T-helper 2 cell (primary cell): ENCODE data around the gene SS18.

ENCODE experiments used
- DNase-seq, 5 experiments: peaks; one replicate each; pipeline versions ENCODE4 v3.0.0 to v3.0.0-alpha.2; 2012 to 2022

Gene SS18

GRCh38 chr18:26071725-26072124 lies 18.7 kb downstream of the SS18 start:
- no peak for DNase-seq

- DNase-seq = no peak
Observed at GRCh38 chr18:26071020-26071419, 19.4 kb downstream of the SS18 start.

GRCh38 chr18:26059357-26059756 lies 31.1 kb downstream of the SS18 start:
- no peak for DNase-seq

DNA sequence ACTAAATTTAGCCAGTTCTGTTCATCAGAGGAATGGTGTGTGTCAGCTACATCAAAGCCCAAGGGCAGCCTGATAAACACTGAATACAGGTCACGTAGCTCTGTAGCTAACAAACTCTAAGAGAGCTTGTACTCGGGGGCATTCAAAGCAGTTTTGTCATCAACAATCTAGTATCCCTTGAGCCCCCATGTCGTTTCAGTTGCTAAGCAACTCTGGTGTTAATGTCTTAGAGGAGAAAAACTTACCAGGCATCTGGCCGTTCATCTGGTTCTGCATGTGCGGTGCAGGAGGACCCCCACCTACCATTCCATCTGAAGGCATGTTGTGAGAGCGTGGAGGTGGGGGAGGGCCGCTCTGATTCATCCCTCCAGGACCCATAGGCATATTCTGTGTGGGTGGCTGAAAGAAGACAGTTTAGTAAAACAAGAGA lies 33.1 kb downstream of the SS18 start:
- DNase-seq = no peak

DNA sequence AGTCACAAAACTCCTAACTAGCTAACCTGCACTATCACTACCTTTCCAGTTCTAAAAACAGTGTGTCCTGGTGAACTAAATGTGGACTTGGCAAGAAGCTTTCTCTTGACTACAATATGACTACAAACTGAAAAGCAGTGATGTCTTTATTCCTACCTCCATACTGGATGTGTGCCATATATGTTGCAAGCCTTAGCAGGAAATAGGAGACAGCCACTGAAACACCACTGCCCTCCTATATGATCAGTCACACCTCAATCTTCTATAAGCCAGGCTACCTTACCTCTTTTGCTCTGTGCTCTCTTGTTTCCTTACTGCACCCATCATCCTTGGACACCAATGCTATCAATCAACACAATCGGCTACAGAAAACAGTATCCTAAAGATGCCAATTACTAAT lies 34.1 kb downstream of the SS18 start:
- no peak for DNase-seq

- DNase-seq = no peak
Observed at GRCh38 chr18:26052505-26052904, 37.9 kb downstream of the SS18 start.

GRCh38 chr18:26051843-26052242 lies 38.6 kb downstream of the SS18 start:
- no peak for DNase-seq

DNA sequence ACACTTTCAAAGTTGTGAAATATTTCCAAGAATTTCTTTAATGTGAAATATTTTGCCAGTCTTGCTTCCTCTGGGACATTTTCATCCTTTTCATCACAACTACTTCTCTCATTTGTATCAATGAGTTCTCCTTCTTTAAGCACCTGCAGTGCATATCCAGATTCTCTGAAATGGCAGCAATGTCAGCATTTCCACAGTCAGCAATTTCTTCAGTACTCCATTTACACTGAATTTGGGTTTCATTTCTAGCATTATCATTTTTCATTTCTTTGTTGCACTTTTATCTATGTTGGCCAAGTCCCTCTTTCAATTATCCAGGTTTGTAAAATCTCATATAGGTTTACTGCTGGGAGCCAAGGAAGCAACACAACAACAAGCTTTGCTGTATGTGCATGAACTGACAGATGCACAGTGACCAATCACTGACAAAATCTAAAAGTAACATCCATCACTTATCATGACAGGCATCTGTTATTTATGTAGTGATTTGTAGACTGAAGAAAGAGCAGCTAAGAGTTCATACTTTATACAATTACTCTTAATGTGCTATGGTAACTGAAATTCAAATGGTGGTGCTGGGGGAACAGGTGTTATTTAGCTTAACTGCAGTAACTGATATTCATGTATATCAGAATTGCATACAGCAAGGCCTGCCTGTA lies 43.9 kb downstream of the SS18 start:
- DNase-seq = peak in 1 of 5 experiments; percentile 5

DNA sequence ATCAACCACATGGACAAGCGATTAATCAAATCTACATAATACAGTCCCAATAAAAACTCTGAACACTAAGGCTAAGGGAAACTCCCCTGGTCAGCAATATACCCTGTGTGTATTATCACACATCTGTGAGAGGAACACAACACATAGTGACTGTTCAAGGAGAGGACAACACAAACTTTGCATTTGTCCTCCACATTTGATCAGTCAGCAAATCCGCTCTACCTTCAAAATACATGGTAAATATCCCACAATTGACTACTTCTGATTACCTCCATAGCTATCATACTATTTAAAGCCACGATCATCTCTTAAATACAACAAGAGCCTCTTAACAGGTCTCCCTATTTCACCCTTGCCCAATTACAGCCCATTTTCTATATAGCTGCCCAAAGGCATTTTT lies 45.6 kb downstream of the SS18 start:
- no peak for DNase-seq

DNA sequence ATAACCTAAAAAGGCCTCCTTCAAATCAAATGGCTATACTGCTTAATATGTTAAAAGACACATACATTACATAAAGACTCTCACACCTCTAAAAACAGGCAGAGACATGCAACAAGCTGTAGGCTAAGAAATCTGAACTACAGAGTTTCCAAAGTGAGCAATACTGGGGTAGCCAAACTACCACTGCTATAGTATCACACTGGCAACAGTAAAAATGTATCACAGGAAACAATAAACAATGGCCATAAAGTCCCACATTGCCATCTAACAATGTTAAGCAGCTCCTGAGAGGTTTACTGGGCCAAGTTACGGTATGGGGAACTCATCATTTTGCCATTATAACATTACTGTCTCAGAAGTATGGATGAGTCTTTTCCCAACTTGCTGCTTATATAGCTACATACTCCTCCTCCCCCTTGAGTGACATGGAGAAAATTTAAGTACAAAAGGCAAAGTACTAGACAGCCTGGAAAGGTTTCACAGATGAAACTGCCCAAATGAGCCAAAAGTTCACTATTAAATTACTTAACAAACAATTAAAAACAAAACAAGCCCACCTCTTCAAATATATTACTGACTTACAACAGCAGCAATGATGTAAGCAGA lies 50.3 kb downstream of the SS18 start:
- no peak for DNase-seq

DNA sequence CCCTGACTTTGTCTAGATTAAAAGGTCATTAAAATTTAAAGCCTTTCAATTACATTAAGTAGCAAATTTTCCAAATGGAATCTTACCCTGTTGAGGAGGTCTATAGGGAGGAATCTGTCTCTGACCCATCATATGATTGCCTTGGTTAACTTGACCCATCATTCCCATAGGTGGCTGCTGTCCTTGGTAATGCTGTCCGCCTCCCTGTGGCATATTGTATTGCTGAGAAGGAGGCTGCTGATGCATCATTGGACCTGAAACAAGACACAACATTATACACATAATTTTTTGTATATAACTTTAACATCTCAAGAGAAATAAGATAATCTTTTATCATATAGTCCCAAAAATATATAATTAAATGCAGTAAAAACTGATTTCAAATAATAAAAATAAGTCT lies 51.2 kb downstream of the SS18 start:
- no peak for DNase-seq

DNA sequence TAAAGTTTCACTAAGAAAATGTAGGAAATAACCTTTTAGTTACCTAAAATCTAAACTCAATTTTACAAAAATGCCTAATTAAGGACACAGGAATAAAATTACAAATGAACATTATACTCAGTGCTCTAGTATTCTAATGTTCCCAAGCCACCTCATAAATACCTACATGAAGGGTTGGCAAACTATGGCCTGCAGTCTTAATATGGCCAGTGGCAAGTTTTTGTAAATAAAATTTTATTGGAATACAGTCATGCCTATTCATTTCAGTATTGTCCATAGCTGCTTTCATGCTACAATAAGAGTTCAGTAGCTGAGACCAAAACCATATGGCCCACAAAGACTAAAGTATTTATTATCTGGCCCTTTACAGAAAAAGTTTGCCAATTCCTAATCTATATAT lies 53.8 kb downstream of the SS18 start:
- DNase-seq = no peak

DNA sequence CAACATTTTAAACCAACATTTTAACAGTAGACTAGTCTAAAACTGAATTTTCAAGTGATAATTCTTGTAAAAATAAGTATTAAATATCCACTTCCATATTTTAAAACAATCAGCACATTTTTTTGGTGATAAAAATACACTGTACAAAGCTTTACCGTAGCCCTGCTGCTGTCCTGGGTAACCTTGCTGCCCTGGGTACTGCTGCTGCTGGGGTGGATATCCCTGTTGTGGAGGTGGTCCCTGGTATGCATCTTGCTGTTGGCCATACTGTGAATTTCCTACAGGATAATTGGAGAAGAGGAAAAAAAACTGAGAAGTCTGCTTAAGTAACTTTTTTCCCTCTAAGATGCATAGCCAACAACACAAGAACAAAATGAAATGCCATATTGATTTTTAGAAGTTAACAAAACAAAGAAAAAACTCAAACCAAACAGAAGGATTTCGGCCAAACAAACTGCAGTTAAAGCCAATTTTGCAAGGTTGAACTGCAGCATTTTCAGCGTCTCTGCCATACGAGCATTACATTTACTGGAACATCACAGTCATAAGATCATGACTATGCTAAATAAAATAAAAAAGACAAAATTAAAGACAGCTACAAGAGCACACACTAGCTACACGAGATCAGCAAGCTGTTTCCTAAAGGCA lies 55.4 kb downstream of the SS18 start:
- DNase-seq = no peak

DNA sequence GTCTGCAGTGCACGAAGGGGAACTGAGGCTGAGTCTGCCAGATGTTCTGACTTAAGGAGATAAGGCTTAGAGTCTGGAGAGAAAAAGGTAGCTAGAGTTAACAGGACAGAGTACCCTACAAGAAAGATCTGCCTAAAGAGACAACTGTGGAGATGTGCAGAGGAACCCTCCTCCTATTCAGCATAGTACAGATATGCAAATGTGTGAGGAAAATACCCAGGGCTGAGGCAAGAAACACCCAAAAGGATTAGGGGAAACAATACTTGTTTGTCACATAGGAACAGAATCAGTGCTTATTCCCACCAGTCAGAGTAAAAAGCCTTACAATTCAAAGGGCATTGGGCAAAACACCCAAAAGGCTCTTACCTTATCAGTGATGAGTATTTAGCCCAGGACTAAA lies 67.8 kb downstream of the SS18 start:
- DNase-seq = no peak

GRCh38 chr18:26021061-26021754 lies 69.2 kb downstream of the SS18 start:
- no peak for DNase-seq

DNA sequence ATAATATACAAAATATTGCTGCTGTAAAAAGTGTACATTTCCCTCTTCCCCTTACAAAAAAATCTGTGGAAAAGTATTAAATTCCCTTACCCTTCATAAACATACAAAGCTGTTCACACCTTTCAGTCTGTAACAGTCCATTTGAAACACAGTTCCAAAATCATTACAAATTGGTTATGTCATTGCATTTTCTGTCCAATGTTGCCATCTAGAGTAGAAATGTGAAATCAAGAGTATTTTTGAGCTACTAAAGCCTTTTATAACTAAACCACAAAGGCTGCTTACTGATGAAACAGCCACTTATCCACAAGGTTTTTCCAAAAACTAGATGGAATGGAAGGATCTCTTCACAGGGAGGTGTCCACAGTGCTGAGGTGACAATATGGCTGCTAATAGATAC lies 72.5 kb downstream of the SS18 start:
- DNase-seq = no peak

DNA sequence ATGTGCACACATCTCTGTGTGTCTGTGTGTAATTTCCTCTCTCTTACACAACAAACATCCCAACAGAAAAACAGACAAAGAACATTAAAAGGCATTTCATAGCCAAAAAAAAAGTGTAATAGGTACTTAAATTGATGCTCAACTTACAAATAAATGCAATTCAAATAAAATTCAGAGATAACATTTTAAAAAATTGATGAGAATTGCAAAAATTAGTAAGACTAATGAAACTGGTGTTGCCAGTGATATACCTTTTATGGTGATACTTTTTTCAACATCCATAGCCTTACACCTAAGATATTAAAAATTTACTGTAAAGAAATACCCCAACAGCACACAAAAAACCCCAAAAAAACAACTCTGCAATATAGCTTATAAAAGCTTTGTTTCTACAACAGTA lies 76.0 kb downstream of the SS18 start:
- no peak for DNase-seq

- no peak for DNase-seq
Observed at GRCh38 chr18:26008619-26009018, 81.8 kb downstream of the SS18 start.

- no peak for DNase-seq
Observed at GRCh38 chr18:26008096-26008495, 82.3 kb downstream of the SS18 start.

GRCh38 chr18:26005950-26006349 lies 84.5 kb downstream of the SS18 start:
- DNase-seq = no peak

GRCh38 chr18:26004832-26005231 lies 85.6 kb downstream of the SS18 start:
- no peak for DNase-seq

DNA sequence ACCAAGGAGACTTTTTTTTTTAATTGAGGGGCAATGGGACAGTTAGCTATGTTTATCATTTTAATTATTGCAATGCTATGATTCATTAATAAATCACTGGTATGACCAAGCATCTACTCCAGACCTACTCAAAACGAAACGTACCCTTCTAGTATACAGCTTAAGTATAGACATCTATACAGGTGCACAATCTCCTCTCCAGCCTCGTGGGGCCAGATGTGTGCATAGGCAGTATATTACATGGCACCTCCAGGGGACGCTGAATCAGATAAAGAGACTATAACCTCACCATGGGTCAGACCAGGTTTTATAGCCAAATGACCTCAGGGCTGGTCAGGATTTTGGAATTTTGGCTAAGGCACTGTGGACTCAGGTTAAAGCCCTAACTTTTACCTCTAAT lies 86.6 kb downstream of the SS18 start:
- DNase-seq = no peak

DNA sequence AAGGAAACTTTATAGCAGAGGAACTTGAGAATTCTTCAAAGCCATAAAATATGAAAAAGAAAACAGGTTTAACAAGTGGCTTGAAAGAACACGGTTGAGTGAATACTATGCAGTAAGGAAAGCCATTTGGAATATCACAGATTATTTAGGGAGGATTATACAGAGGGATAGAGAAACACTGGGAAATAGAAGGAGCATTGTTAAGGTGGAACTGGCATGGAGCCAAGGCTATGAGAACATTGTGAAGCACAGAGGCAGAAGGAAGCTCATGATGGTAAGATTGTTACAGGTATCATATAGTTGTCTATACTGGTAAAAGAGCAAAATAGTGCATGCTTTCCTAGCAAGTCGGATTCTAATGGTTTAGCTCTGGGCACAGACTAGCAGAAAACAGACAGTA lies 87.1 kb downstream of the SS18 start:
- no peak for DNase-seq

DNA sequence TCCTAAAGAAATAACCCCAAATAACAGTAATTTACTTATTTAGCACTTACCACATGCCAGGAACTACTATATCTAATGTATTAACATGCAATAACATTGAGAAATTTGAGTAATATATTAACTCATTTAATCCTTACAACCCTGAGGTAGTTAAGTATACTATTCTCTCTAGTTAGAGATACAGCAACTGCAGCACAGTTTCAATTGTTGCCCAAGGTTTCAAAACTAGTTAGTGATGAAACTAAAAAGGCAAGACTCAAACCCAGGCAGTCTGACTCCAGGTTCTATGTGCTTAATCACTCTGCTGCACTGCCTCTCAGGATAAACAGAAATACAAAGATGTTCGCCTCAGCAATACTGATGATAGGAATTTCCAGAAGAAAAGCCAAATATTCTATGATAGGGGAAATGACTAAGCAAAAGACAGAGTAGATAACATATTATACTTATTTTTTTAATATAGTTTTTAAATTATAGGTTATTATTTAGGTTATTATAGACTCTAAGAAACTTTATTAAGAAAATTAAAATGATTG lies 88.0 kb downstream of the SS18 start:
- DNase-seq = no peak
